GM12878 (cell line): ENCODE measurements around the gene PITPNM1. TPM values are rescaled to one million over a fixed set of nuclear protein-coding genes. Genes with fewer than 3 reads are reported as not detected.
A peak's percentile ranks its signal among the peaks of the same experiment; 100 is the strongest.

Source experiments
- ATAC-seq: fragments of 200-7000 bp; cut with Tn5 transposase; 3 replicates; pipeline ENCODE4 v1.9.1; 2020; ENCODE audit warnings: mild to moderate bottlenecking, moderate library complexity
- BruUV-seq: library from RNA; stranded (reverse); fragments of 400-500 nt; replicated peaks from 2 replicates; lab custom pipeline; 2021; lab: Mats Ljungman, UMichigan
- CTCF ChIA-PET: fragments of 300-600 bp; sonication (Branson Sonifier 250); formaldehyde crosslinking; extraction: SDS; loops from one replicate; lab custom pipeline; 2021; ENCODE audit warnings: inconsistent platforms; lab: Yijun Ruan, JAX
- POLR2A ChIA-PET: fragments of 350-600 bp; formaldehyde crosslinking; extraction: SDS; loops from one replicate; lab custom pipeline; 2021; ENCODE audit warnings: inconsistent platforms; lab: Charles Lee
- RAD21 ChIA-PET: fragments of 300-600 bp; sonication (Branson Sonifier 250); formaldehyde crosslinking; loops from one replicate; lab custom pipeline; 2023; ENCODE audit warnings: antibody characterized with exemption; ENCODE audit not compliant: unreplicated experiment; lab: Charles Lee
- SMC1A ChIA-PET: fragments of 300-600 bp; sonication (Branson Sonifier 250); formaldehyde crosslinking; loops from one replicate; lab custom pipeline; 2023; ENCODE audit not compliant: unreplicated experiment, uncharacterized antibody; lab: Charles Lee
- DNase-seq: peaks from one replicate; pipeline ENCODE4 v3.0.0-alpha.2; 2011; ENCODE audit warnings: low read depth, low spot score
- FAIRE-seq: peaks from 3 replicates; lab custom pipeline; 2011; peaks lifted over from hg19 to GRCh38; lab: Jason Lieb, UNC
- H2AFZ ChIP-seq: 2 replicates; pipeline ENCODE4 v1.6.0; 2011; ENCODE audit warnings: low read depth, low read length, control low read depth; ENCODE audit not compliant: control insufficient read depth
- H3K27ac ChIP-seq: 2 replicates; pipeline ENCODE4 v1.5.1; 2011; ENCODE audit warnings: control low read depth; ENCODE audit not compliant: control insufficient read depth, insufficient read depth
- H3K27me3 ChIP-seq, 2 experiments: replicated peaks in 1 of 2; 2 replicates each; pipeline versions ENCODE4 v1.6.0 to v1.6.1; 2011; ENCODE audit warnings: low read length in 1 of 2; ENCODE audit not compliant: control insufficient read depth in 2 of 2, insufficient read depth in 2 of 2
- H3K36me3 ChIP-seq, 2 experiments: 2 replicates each; pipeline ENCODE4 v1.5.1; 2011; ENCODE audit warnings: low read length in 1 of 2; ENCODE audit not compliant: control insufficient read depth in 2 of 2, insufficient read depth in 2 of 2
- H3K4me1 ChIP-seq: 2 replicates; pipeline ENCODE4 v1.6.1; 2011; ENCODE audit warnings: mild to moderate bottlenecking, low read length, moderate library complexity, mixed read lengths; ENCODE audit not compliant: control insufficient read depth, insufficient read depth
- H3K4me2 ChIP-seq: 2 replicates; pipeline ENCODE4 v1.6.0; 2011; ENCODE audit warnings: control low read depth; ENCODE audit not compliant: control insufficient read depth, insufficient read depth
- H3K4me3 ChIP-seq: fragments of 200-600 bp; sonication (generic); 2 replicates; pipeline ENCODE4 v1.5.1; 2016
- H3K79me2 ChIP-seq: 2 replicates; pipeline ENCODE4 v1.6.0; 2011; ENCODE audit warnings: low read length; ENCODE audit not compliant: control insufficient read depth, insufficient read depth
- H3K9ac ChIP-seq: 2 replicates; pipeline ENCODE4 v1.8.0; 2011; ENCODE audit warnings: low read length, control low read depth, mixed read lengths; ENCODE audit not compliant: control insufficient read depth, insufficient read depth
- H3K9me3 ChIP-seq: replicated peaks from 3 replicates; pipeline ENCODE4 v1.5.1; 2011; ENCODE audit warnings: mild to moderate bottlenecking, low read length; ENCODE audit not compliant: control insufficient read depth, insufficient read depth
- H4K20me1 ChIP-seq: 2 replicates; pipeline ENCODE4 v1.6.0; 2011; ENCODE audit not compliant: control insufficient read depth, insufficient read depth
- BACH1 ChIP-seq: fragments of 450-650 bp; IDR thresholded peaks from 2 replicates; pipeline ENCODE4 v1.6.1; 2017; ENCODE audit warnings: mild to moderate bottlenecking, borderline replicate concordance
- BCL3 ChIP-seq: IDR thresholded peaks from 2 replicates; pipeline ENCODE4 v1.6.1; 2011; ENCODE audit warnings: borderline replicate concordance, low read depth, mild to moderate bottlenecking, moderate library complexity, low read length; ENCODE audit not compliant: insufficient read depth, poor library complexity, severe bottlenecking
- CHD2 ChIP-seq: IDR thresholded peaks from 2 replicates; pipeline ENCODE4 v1.6.1; 2011; ENCODE audit warnings: low read depth, low read length, improper control_type of control experiment, borderline replicate concordance
- CREB1 ChIP-seq: IDR thresholded peaks from 2 replicates; pipeline ENCODE4 v1.6.1; 2012; ENCODE audit warnings: low read depth, mild to moderate bottlenecking, inconsistent platforms
- MTA3 ChIP-seq: IDR thresholded peaks from 2 replicates; pipeline ENCODE4 v1.6.1; 2012; ENCODE audit warnings: low read length, inconsistent platforms, borderline replicate concordance
- MXI1 ChIP-seq: fragments of 150-350 bp; IDR thresholded peaks from 2 replicates; pipeline ENCODE4 v1.6.1; 2011; ENCODE audit warnings: low read depth, mild to moderate bottlenecking, inconsistent platforms, low read length, improper control_type of control experiment
- PKNOX1 ChIP-seq: fragments of 450-650 bp; IDR thresholded peaks from 2 replicates; pipeline ENCODE4 v1.6.1; 2016; ENCODE audit warnings: mild to moderate bottlenecking
- POLR2AphosphoS5 ChIP-seq: IDR thresholded peaks from 2 replicates; pipeline ENCODE4 v1.6.1; 2011; ENCODE audit warnings: mild to moderate bottlenecking, low read length, inconsistent platforms
- RCOR1 ChIP-seq: conservative IDR thresholded peaks from 2 replicates; pipeline ENCODE4 v1.6.1; 2012; ENCODE audit warnings: low read depth, low read length, improper control_type of control experiment
- RELA ChIP-seq: fragments of 450-650 bp; IDR thresholded peaks from 2 replicates; pipeline ENCODE4 v1.8.0; 2014; ENCODE audit warnings: borderline replicate concordance; ENCODE audit not compliant: partially characterized antibody
- TBL1XR1 ChIP-seq: IDR thresholded peaks from 2 replicates; pipeline ENCODE4 v1.6.1; 2012; ENCODE audit warnings: low read depth, low read length, improper control_type of control experiment
- TCF3 ChIP-seq: IDR thresholded peaks from 2 replicates; pipeline ENCODE4 v1.6.1; 2012; ENCODE audit warnings: low read depth, mild to moderate bottlenecking, low read length, borderline replicate concordance; ENCODE audit not compliant: insufficient read depth
- TCF7 ChIP-seq: IDR thresholded peaks from 2 replicates; pipeline ENCODE4 v1.6.1; 2014; ENCODE audit warnings: antibody characterized with exemption, borderline replicate concordance
- WGBS: methylation state at CpG from one replicate; pipeline ENCODE4 v1.1.6; 2016; ENCODE audit warnings: low lambda C conversion rate; ENCODE audit not compliant: insufficient replicate concordance, insufficient coverage; ENCODE audit errors: missing lambda C conversion rate; 5-methylcytosine and 5-hydroxymethylcytosine counted together
- in situ Hi-C: fragments of 300-500 bp; cut with MboI; formaldehyde crosslinking; loops from 9 replicates; pipeline ENCODE4 v1.14.3; 2018; ENCODE audit warnings: mixed read lengths
- intact Hi-C: fragments of 100-400 bp; cut with micrococcal nuclease; formaldehyde crosslinking; loops from one replicate; pipeline ENCODE4 v1.14.2; 2022; ENCODE audit not compliant: unreplicated experiment
- polyA plus RNA-seq, 11 experiments: library from polyadenylated mRNA; depleted of rRNA in 4 of 11; unstranded in 6 of 11; stranded (reverse) in 5 of 11; fragments of >200 nt; fragmentation: Nextera tagmentation in 4 of 11; fragmentation: Illumina TruSeq in 1 of 11; extraction: Ambion mirVana in 4 of 11; extraction: Trizol in 1 of 11; gene quantifications; 1 replicate in 1 of 11; 2 replicates in 10 of 11; pipeline versions ENCODE4 v1.2.1 to v1.2.3, GENCODE V29; 2011 to 2016; ENCODE audit warnings: inconsistent platforms in 2 of 11, missing spikeins in 2 of 11, low read depth in 1 of 11
- total RNA-seq, 4 experiments: library from RNA; depleted of rRNA in 3 of 4; stranded (reverse); fragments of >200 nt in 3 of 4; fragmentation: Illumina TruSeq in 1 of 4; extraction: Trizol in 1 of 4; gene quantifications; 2 replicates each; pipeline versions ENCODE4 v1.2.1 to v1.2.3, GENCODE V29; 2013 to 2021
- TF ChIP-seq, protein P1 (sequence below): fragments of 450-650 bp; IDR thresholded peaks from 2 replicates; pipeline ENCODE4 v1.6.1; 2017; ENCODE audit warnings: mild to moderate bottlenecking, low read depth, inconsistent platforms; ENCODE audit not compliant: poor library complexity, severe bottlenecking
- TF ChIP-seq, protein P2 (sequence below): IDR thresholded peaks from 2 replicates; pipeline ENCODE4 v1.6.1; 2011; ENCODE audit warnings: mild to moderate bottlenecking, low read depth, low read length, moderate library complexity; ENCODE audit not compliant: insufficient replicate concordance

Gene PITPNM1
- total and polyA plus RNA-seq, 10 of the 15 experiments (the other 5 are each of a cell fraction or from before 2014, with no cell fraction given): 0.11 to 56.8 (median 16.5) TPM

GRCh38 chr11:67468759-67469507, 36.2 kb downstream of the PITPNM1 start, which contains the start of gene TMEM134:
TMEM134 (minus strand) TSS chr11:67469251; CDS start chr11:67469192, 59 bp downstream.
- Histone ChIP-seq H3K9ac (peak within 1 kb of the TSS; percentile 85), H3K4me2 (peak within 1 kb of the TSS; percentile 98), H3K4me3 (peak within 1 kb of the TSS; percentile 86), H2AFZ (peak within 1 kb of the TSS; percentile 90), H3K27me3 (no peaks in the 10 kb centered on the region), H3K27ac (peak within 1 kb of the TSS; percentile 78), H3K4me1 (peaks cover 35% of the 10 kb centered on the region), H4K20me1 (no peaks in the 10 kb centered on the region), H3K79me2 (peaks cover 14% of the 10 kb centered on the region), H3K9me3 (no peaks in the 10 kb centered on the region), H3K36me3 (no peaks in the 10 kb centered on the region)
- DNase-seq (peak; percentile 57), ATAC-seq (peak; percentile 83), FAIRE-seq (peak; percentile 78)
- in situ Hi-C loops (no loop called here), intact Hi-C loops (loop anchor here (2.0 kb wide), 2 partner anchors 32 to 68 kb away; partner anchors contain the start of genes PPP1CA and PTPRCAP)
- no TSS peak for BruUV-seq
- ChIA-PET CTCF (interaction anchor here (0.7 to 5.1 kb wide), 18 partner anchors 10 to 180 kb away, joined by 3 to 36 read pairs (median 4); partner anchors contain the start of genes AIP and PPP1CA), SMC1A (interaction anchor here (0.5 to 5.2 kb wide), 13 partner anchors 9 to 146 kb away, joined by 3 to 46 read pairs (median 5); partner anchors contain the start of genes AIP, PITPNM1, PPP1CA and RAD9A), RAD21 (interaction anchor here (0.6 to 5.5 kb wide), 18 partner anchors 11 to 123 kb away, joined by 3 to 72 read pairs (median 4); partner anchors contain the start of genes AIP, CDK2AP2, PITPNM1 and POLD4), POLR2A (interaction anchor here (1.0 to 8.1 kb wide), 19 partner anchors 10 to 132 kb away, joined by 3 to 78 read pairs (median 6); partner anchors contain the start of genes AIP, PITPNM1, PPP1CA and PTPRCAP)
- 1% methylated on average over 38 of the region's 76 CpGs for WGBS
- TF ChIP-seq, protein P1, sequence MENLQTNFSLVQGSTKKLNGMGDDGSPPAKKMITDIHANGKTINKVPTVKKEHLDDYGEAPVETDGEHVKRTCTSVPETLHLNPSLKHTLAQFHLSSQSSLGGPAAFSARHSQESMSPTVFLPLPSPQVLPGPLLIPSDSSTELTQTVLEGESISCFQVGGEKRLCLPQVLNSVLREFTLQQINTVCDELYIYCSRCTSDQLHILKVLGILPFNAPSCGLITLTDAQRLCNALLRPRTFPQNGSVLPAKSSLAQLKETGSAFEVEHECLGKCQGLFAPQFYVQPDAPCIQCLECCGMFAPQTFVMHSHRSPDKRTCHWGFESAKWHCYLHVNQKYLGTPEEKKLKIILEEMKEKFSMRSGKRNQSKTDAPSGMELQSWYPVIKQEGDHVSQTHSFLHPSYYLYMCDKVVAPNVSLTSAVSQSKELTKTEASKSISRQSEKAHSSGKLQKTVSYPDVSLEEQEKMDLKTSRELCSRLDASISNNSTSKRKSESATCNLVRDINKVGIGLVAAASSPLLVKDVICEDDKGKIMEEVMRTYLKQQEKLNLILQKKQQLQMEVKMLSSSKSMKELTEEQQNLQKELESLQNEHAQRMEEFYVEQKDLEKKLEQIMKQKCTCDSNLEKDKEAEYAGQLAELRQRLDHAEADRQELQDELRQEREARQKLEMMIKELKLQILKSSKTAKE: no peak
- no peak for TF ChIP-seq RCOR1
- TF ChIP-seq MTA3: no peak
- peak; percentile 41 for TF ChIP-seq BCL3
- TF ChIP-seq RELA: peak; percentile 50
- peak; percentile 81; the same call in 1 of the 2 replicates for TF ChIP-seq MXI1
- TF ChIP-seq TCF7: no peak
- TF ChIP-seq PKNOX1: peak; percentile 26; the same call in 1 of the 2 replicates
- TF ChIP-seq BACH1: peak; percentile 31; the same call in 1 of the 2 replicates
- peak; percentile 63; the same call in 1 of the 2 replicates for TF ChIP-seq TBL1XR1
- peak; percentile 77; the same call in 1 of the 2 replicates for TF ChIP-seq POLR2AphosphoS5
- TF ChIP-seq, protein P2, sequence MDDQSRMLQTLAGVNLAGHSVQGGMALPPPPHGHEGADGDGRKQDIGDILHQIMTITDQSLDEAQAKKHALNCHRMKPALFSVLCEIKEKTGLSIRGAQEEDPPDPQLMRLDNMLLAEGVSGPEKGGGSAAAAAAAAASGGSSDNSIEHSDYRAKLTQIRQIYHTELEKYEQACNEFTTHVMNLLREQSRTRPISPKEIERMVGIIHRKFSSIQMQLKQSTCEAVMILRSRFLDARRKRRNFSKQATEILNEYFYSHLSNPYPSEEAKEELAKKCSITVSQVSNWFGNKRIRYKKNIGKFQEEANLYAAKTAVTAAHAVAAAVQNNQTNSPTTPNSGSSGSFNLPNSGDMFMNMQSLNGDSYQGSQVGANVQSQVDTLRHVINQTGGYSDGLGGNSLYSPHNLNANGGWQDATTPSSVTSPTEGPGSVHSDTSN: no peak
- 0 out of 2 replicates have a peak, but pooled peaks have one; percentile 42 for TF ChIP-seq TCF3
- peak; percentile 82 for TF ChIP-seq CREB1
- TF ChIP-seq CHD2: peak; percentile 54; the same call in 1 of the 2 replicates
